GM21723 (cell line): ENCODE data around the gene ZFP82.

Source experiments
- ATAC-seq: cut with Tn5 transposase; IDR thresholded peaks from one replicate; pipeline ENCODE4 v1.9.1; 2021; ENCODE audit warnings: mild to moderate bottlenecking, moderate library complexity; ENCODE audit not compliant: unreplicated experiment

The ZFP82 gene

GRCh38 chr19:36418287-36419001 is at the start of gene ZFP82:
TSS of gene ZFP82 (minus strand) at chr19:36418644. CDS start at chr19:36409789, 8,855 bp downstream.
- peak; percentile 84 for ATAC-seq

GRCh38 chr19:36460046-36460445 is 41.6 kb upstream of the ZFP82 start:
- ATAC-seq: no peak

- ATAC-seq: no peak
Measured at GRCh38 chr19:36456831-36457230, 38.4 kb upstream of the ZFP82 start.

- no peak for ATAC-seq
Measured at GRCh38 chr19:36449059-36449670, 30.7 kb upstream of the ZFP82 start.

GRCh38 chr19:36441339-36441738 is 22.9 kb upstream of the ZFP82 start:
- no peak for ATAC-seq

- no peak for ATAC-seq
Measured at GRCh38 chr19:36436531-36436930, 18.1 kb upstream of the ZFP82 start.

- ATAC-seq: no peak
Measured at GRCh38 chr19:36423925-36424324, 5.5 kb upstream of the ZFP82 start.

GRCh38 chr19:36421749-36422481 is 3.5 kb upstream of the ZFP82 start:
- ATAC-seq: no peak

- ATAC-seq: no peak
Measured at GRCh38 chr19:36420961-36421748, 2.7 kb upstream of the ZFP82 start.

GRCh38 chr19:36417752-36418286 is 625 bp downstream of the ZFP82 start:
- ATAC-seq: no peak

GRCh38 chr19:36409841-36410240 is 8.6 kb downstream of the ZFP82 start:
- no peak for ATAC-seq

GRCh38 chr19:36408101-36408500 is 10.3 kb downstream of the ZFP82 start:
- ATAC-seq: no peak

GRCh38 chr19:36404498-36404897 is 13.9 kb downstream of the ZFP82 start:
- ATAC-seq: no peak

- ATAC-seq: no peak
Measured at GRCh38 chr19:36401475-36401874, 17.0 kb downstream of the ZFP82 start.

GRCh38 chr19:36398571-36398970 is 19.9 kb downstream of the ZFP82 start:
- no peak for ATAC-seq

- no peak for ATAC-seq
Measured at GRCh38 chr19:36392916-36393673, 25.3 kb downstream of the ZFP82 start.

GRCh38 chr19:36379510-36379819 is 39.0 kb downstream of the ZFP82 start:
- ATAC-seq: no peak

GRCh38 chr19:36378625-36379509 is 39.6 kb downstream of the ZFP82 start, which contains the start of gene ZFP14:
TSS of gene ZFP14 (minus strand) at chr19:36379201. CDS start at chr19:36367892, 11,309 bp downstream.
- peak; percentile 91 for ATAC-seq

GRCh38 chr19:36377541-36378178 is 40.8 kb downstream of the ZFP82 start:
- no peak for ATAC-seq
